ENCODE results near the gene ANKRD6. TPM values are rescaled to one million over a fixed set of nuclear protein-coding genes. Genes with fewer than 3 reads are reported as not detected.
"Not testable (repeated sequence)": the region's sequence is repeated elsewhere in the genome, so short reads cannot be mapped to it uniquely, and the experiment has no call there.

Gene ANKRD6
- total and polyA plus RNA-seq, 2 experiments from 2014 or later = 9.3 to 20.9 TPM

DNA sequence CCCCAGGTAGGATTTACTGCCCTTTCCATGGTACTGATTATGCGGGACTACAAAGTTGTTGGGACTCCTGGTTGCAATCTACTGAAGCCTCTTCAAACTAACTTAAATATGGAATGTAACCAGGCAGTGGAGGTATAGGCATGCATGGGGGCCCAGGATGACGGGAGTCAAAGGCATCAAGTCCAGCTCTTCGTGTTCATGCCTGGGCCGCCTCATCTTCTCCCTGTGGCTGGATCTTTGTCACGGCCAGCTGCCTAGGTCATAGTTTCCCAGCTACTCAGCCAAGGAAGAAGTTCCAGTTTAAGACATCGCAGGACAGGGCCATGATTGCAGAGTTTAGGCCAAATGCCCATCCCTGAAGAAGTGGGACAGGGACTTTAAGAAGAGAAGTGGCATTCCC is 185.1 kb downstream of the ANKRD6 start:
- H2AFZ ChIP-seq = no peak overlapping the region
- no peaks in the 10 kb centered on the region for H3K36me3 ChIP-seq (replicated peaks; ENCODE audit: insufficient read depth, low read depth)
- H3K27me3 ChIP-seq = no peaks in the 10 kb centered on the region
- H3K9me3 ChIP-seq (ENCODE audit: low read depth) = no peaks in the 10 kb centered on the region
- TF ChIP-seq EZH2 (IDR thresholded peaks at IDR 0.05; ENCODE audit: borderline replicate concordance) = no peak
- TF ChIP-seq, protein P1, sequence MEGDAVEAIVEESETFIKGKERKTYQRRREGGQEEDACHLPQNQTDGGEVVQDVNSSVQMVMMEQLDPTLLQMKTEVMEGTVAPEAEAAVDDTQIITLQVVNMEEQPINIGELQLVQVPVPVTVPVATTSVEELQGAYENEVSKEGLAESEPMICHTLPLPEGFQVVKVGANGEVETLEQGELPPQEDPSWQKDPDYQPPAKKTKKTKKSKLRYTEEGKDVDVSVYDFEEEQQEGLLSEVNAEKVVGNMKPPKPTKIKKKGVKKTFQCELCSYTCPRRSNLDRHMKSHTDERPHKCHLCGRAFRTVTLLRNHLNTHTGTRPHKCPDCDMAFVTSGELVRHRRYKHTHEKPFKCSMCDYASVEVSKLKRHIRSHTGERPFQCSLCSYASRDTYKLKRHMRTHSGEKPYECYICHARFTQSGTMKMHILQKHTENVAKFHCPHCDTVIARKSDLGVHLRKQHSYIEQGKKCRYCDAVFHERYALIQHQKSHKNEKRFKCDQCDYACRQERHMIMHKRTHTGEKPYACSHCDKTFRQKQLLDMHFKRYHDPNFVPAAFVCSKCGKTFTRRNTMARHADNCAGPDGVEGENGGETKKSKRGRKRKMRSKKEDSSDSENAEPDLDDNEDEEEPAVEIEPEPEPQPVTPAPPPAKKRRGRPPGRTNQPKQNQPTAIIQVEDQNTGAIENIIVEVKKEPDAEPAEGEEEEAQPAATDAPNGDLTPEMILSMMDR (IDR thresholded peaks at IDR 0.05; ENCODE audit: poor library complexity) = no peak
- no peak for TF ChIP-seq EZH2phosphoT487 (IDR thresholded peaks at IDR 0.05; ENCODE audit: low read depth, severe bottlenecking, unreplicated experiment)
- no peaks in the 10 kb centered on the region for H3K79me2 ChIP-seq
- DNase-seq (ENCODE audit: low spot score) = no peak
- WGBS (ENCODE audit: low lambda C conversion rate, missing lambda C conversion rate) = 96% methylated on average over 6 of the region's 6 CpGs
- no peaks in the 10 kb centered on the region for H3K4me1 ChIP-seq (ENCODE audit: insufficient read depth)
- H3K4me3 ChIP-seq = no peak overlapping the region
- no peaks in the 10 kb centered on the region for H3K9me2 ChIP-seq (replicated peaks; ENCODE audit: insufficient read depth)
- H3K27ac ChIP-seq = no peak overlapping the region
- H4K20me1 ChIP-seq (ENCODE audit: insufficient read depth, poor library complexity, severe bottlenecking) = no peaks in the 10 kb centered on the region
- H3K4me2 ChIP-seq = no peak overlapping the region

DNA sequence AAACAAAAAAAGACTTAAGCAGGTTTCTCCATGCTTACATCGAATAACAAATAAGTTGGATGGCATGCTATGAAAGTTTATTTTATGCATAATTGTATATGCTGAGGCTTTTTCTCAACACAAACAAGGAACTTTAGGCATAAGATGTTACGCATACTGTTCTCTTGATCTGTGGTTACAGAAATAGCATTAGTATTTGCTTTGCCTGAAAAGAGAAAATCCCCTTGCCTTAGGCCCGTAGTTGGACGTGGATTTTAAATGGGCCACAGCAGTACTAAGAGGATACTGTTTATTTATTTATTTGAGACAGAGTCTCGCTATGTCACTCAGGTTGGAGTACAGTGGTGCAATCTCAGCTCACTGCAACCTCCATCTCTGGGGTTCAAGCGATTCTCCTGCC is 186.6 kb downstream of the ANKRD6 start:
- TF ChIP-seq EZH2 (IDR thresholded peaks at IDR 0.05; ENCODE audit: borderline replicate concordance) (no peak), EZH2phosphoT487 (IDR thresholded peaks at IDR 0.05; ENCODE audit: low read depth, severe bottlenecking, unreplicated experiment) (no peak)
- TF ChIP-seq, protein P1 (IDR thresholded peaks at IDR 0.05; ENCODE audit: poor library complexity) = no peak
- DNase-seq (ENCODE audit: low spot score) = no peak
- WGBS (ENCODE audit: low lambda C conversion rate, missing lambda C conversion rate) = 95% methylated on average over 6 of the region's 6 CpGs
- Histone ChIP-seq H2AFZ (no peak overlapping the region), H3K4me2 (no peak overlapping the region), H3K9me3 (ENCODE audit: low read depth) (no peaks in the 10 kb centered on the region), H3K36me3 (replicated peaks; ENCODE audit: insufficient read depth, low read depth) (no peaks in the 10 kb centered on the region), H3K27me3 (no peaks in the 10 kb centered on the region), H3K4me3 (no peak overlapping the region), H4K20me1 (ENCODE audit: insufficient read depth, poor library complexity, severe bottlenecking) (no peaks in the 10 kb centered on the region), H3K27ac (no peak overlapping the region), H3K79me2 (no peaks in the 10 kb centered on the region), H3K9me2 (replicated peaks; ENCODE audit: insufficient read depth) (no peaks in the 10 kb centered on the region), H3K4me1 (ENCODE audit: insufficient read depth) (no peaks in the 10 kb centered on the region)

DNA sequence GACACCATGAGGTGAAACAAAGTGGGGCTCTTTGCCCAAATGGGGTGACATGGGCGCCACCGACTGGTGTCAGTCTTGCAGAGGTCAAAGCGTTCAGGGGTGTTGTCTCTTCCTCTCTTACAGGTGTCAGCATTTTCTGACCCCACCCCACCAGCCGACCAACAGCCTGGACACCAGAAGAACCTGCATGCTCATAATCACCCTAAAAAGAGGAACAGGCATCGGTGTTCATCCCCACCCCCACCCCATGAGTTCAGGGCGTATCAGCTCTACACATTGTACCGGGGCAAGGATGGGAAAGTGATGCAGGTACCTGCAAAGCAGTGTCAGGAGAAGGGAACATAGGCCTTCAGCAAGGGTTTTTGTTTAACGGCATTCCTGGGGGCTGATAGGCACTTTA is 190.8 kb downstream of the ANKRD6 start:
- no peaks in the 10 kb centered on the region for H3K79me2 ChIP-seq
- H3K27ac ChIP-seq = no peak overlapping the region
- no peaks in the 10 kb centered on the region for H4K20me1 ChIP-seq (ENCODE audit: insufficient read depth, poor library complexity, severe bottlenecking)
- no peak for TF ChIP-seq EZH2 (IDR thresholded peaks at IDR 0.05; ENCODE audit: borderline replicate concordance)
- no peak for TF ChIP-seq EZH2phosphoT487 (IDR thresholded peaks at IDR 0.05; ENCODE audit: low read depth, severe bottlenecking, unreplicated experiment)
- TF ChIP-seq, protein P1 (IDR thresholded peaks at IDR 0.05; ENCODE audit: poor library complexity) = no peak
- no peaks in the 10 kb centered on the region for H3K4me1 ChIP-seq (ENCODE audit: insufficient read depth)
- DNase-seq (ENCODE audit: low spot score) = no peak
- H3K9me2 ChIP-seq (replicated peaks; ENCODE audit: insufficient read depth) = no peaks in the 10 kb centered on the region
- no peaks in the 10 kb centered on the region for H3K27me3 ChIP-seq
- no peaks in the 10 kb centered on the region for H3K36me3 ChIP-seq (replicated peaks; ENCODE audit: insufficient read depth, low read depth)
- WGBS (ENCODE audit: low lambda C conversion rate, missing lambda C conversion rate) = 95% methylated on average over 8 of the region's 8 CpGs
- no peaks in the 10 kb centered on the region for H3K9me3 ChIP-seq (ENCODE audit: low read depth)
- no peak overlapping the region for H3K4me3 ChIP-seq
- H3K4me2 ChIP-seq = no peak overlapping the region
- H2AFZ ChIP-seq = no peak overlapping the region

DNA sequence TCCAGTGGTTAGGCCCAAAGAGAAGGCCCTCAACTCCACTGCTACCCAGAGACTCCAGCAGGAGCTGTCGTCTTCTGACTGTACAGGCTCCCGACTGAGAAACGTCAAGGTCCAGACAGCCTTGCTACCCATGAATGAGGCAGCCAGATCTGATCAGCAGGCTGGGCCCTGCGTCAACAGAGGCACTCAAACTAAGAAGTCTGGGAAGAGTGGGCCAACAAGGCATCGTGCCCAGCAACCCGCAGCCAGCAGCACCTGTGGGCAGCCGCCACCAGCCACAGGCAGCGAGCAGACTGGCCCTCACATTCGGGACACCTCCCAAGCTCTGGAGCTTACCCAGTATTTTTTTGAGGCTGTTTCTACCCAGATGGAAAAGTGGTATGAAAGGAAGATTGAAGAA is 197.5 kb downstream of the ANKRD6 start:
- DNase-seq (ENCODE audit: low spot score) = no peak
- Histone ChIP-seq H3K4me3 (no peak overlapping the region), H4K20me1 (ENCODE audit: insufficient read depth, poor library complexity, severe bottlenecking) (no peaks in the 10 kb centered on the region), H3K4me1 (ENCODE audit: insufficient read depth) (peaks cover 3% of the 10 kb centered on the region), H3K9me3 (ENCODE audit: low read depth) (no peaks in the 10 kb centered on the region), H3K27me3 (no peaks in the 10 kb centered on the region), H3K4me2 (no peak overlapping the region), H2AFZ (no peak overlapping the region), H3K27ac (no peak overlapping the region), H3K36me3 (replicated peaks; ENCODE audit: insufficient read depth, low read depth) (no peaks in the 10 kb centered on the region), H3K79me2 (no peaks in the 10 kb centered on the region), H3K9me2 (replicated peaks; ENCODE audit: insufficient read depth) (no peaks in the 10 kb centered on the region)
- TF ChIP-seq, protein P1 (IDR thresholded peaks at IDR 0.05; ENCODE audit: poor library complexity) = no peak
- TF ChIP-seq EZH2 (IDR thresholded peaks at IDR 0.05; ENCODE audit: borderline replicate concordance) = no peak
- no peak for TF ChIP-seq EZH2phosphoT487 (IDR thresholded peaks at IDR 0.05; ENCODE audit: low read depth, severe bottlenecking, unreplicated experiment)
- 93% methylated on average over 9 of the region's 9 CpGs for WGBS (ENCODE audit: low lambda C conversion rate, missing lambda C conversion rate)

DNA sequence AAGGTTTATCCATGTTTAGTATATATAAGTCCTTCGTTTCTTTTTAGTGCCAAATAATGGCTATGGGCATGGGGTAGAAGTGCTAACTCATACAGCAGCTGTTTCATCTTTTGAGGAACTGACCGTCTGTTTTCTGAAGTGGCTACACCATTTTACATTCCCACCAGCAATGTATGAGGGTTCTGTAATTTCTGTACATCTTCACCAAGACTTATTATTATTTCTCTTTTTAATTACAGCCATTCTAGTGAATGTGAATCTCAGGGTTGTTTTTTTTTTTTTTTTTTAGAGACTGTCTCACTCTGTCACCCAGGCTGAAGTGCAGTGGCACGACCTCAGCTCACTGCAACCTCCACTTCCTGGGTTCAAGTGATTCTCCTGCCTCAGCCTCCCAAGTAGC is 203.5 kb downstream of the ANKRD6 start:
- 95% methylated on average over 3 of the region's 3 CpGs for WGBS (ENCODE audit: low lambda C conversion rate, missing lambda C conversion rate)
- H4K20me1 ChIP-seq (ENCODE audit: insufficient read depth, poor library complexity, severe bottlenecking); H3K27ac ChIP-seq: not testable (repeated sequence)

More for the DNA sequence above, 203.5 kb downstream of the ANKRD6 start:
- not testable (repeated sequence) for H3K27me3 ChIP-seq; H3K4me2 ChIP-seq; H3K9me2 ChIP-seq (replicated peaks; ENCODE audit: insufficient read depth); H3K4me3 ChIP-seq; H3K9me3 ChIP-seq (ENCODE audit: low read depth); DNase-seq (ENCODE audit: low spot score); H3K36me3 ChIP-seq (replicated peaks; ENCODE audit: insufficient read depth, low read depth); H2AFZ ChIP-seq
- H3K79me2 ChIP-seq = peaks cover 27% of the 10 kb centered on the region
- peaks cover 17% of the 10 kb centered on the region for H3K4me1 ChIP-seq (ENCODE audit: insufficient read depth)
